ENCODE results near the gene C2orf49.

DNA sequence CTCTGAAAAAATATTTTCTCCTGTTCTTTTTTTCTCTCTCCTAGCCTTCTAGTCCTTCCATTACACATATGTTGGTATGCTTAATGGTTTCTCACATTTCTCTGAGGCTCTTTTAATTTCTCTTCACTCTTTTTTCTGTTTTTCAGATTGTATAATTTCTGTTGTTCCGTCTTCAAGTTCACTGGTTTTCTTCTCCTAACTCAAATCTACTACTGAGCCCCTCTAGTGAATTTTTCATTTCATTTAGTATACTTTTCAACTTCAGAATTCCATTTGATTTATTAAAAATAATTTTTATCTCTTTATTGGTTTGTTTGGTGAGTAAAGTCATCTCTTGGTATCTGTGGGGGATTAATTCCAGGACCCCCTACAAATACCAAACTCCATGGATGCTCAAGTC, 19.8 kb downstream of the C2orf49 start:
- TF ChIP-seq, protein P1, sequence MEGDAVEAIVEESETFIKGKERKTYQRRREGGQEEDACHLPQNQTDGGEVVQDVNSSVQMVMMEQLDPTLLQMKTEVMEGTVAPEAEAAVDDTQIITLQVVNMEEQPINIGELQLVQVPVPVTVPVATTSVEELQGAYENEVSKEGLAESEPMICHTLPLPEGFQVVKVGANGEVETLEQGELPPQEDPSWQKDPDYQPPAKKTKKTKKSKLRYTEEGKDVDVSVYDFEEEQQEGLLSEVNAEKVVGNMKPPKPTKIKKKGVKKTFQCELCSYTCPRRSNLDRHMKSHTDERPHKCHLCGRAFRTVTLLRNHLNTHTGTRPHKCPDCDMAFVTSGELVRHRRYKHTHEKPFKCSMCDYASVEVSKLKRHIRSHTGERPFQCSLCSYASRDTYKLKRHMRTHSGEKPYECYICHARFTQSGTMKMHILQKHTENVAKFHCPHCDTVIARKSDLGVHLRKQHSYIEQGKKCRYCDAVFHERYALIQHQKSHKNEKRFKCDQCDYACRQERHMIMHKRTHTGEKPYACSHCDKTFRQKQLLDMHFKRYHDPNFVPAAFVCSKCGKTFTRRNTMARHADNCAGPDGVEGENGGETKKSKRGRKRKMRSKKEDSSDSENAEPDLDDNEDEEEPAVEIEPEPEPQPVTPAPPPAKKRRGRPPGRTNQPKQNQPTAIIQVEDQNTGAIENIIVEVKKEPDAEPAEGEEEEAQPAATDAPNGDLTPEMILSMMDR (IDR thresholded peaks at IDR 0.05; ENCODE audit: poor library complexity): no peak
- TF ChIP-seq EZH2phosphoT487 (IDR thresholded peaks at IDR 0.05; ENCODE audit: low read depth, severe bottlenecking, unreplicated experiment) (no peak), EZH2 (IDR thresholded peaks at IDR 0.05; ENCODE audit: borderline replicate concordance) (no peak)

Data from hepatocyte (in vitro differentiated cells).